ENCODE measurements around the gene STAT5A.

The STAT5A gene

DNA sequence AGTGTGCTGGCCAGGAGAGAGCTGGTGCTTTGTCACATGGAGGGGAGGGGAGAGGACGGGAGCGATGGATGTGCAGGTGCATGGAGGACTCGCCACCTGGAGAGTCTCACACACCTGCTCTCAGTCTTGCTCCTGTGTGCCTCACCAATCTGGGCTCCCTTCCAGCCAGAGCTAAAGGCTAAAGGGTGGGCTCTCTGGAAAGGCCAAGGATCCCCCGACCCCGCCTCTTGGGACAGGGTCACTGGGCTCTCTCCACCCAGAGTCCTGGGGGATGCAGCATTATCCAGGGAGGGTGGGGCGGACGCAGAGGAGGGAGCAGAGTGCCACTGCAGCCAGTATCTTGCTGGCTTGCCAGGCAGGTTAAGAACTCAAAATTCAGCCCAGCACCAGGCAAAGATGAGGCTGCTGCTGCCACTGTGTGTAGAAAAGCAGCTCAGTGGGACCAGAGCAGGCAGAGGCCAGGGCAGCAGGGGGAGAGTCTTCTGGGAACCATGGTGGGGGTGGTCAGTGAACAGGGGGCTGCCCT lies 6.7 kb upstream of the STAT5A start (continued):
- TF ChIP-seq ZNF585B (tag by site-specific recombination; IDR thresholded peaks at IDR 0.05): no peak
- TF ChIP-seq ZNF239 (tag by site-specific recombination; IDR thresholded peaks at IDR 0.05): no peak
- no peak for TF ChIP-seq ZNF776 (tag by site-specific recombination; IDR thresholded peaks at IDR 0.05; ENCODE audit: borderline replicate concordance)

GRCh38 chr17:42282478-42283080 lies 5.7 kb upstream of the STAT5A start:
- Histone ChIP-seq H3K27ac (ENCODE audit: extremely low read depth, low read depth, low read length) (no peak overlapping the region), H3K9me3 (ENCODE audit: control insufficient read depth, insufficient read depth, low read depth, low read length) (no peaks in the 10 kb centered on the region), H3K36me3 (ENCODE audit: control insufficient read depth in 2 of 2, insufficient read depth in 1 of 2, low read length in 2 of 2) (no peaks in the 10 kb centered on the region), H3K4me1 (ENCODE audit: control insufficient read depth, insufficient read depth, low read length) (no peaks in the 10 kb centered on the region), H3K4me3 (ENCODE audit: low read depth, low read length) (no peak overlapping the region)
- no peak for TF ChIP-seq ZNF354C (tag by site-specific recombination; IDR thresholded peaks at IDR 0.05; ENCODE audit: borderline replicate concordance, low read depth)
- no peak for TF ChIP-seq ZNF660 (tag by site-specific recombination; IDR thresholded peaks at IDR 0.05)
- no peak for TF ChIP-seq ZNF548 (tag by site-specific recombination; IDR thresholded peaks at IDR 0.05)
- no peak for TF ChIP-seq ZNF121 (tag by site-specific recombination; IDR thresholded peaks at IDR 0.05)
- TF ChIP-seq ZNF10 (tag by site-specific recombination; IDR thresholded peaks at IDR 0.05): no peak
- no peak for TF ChIP-seq YY2 (tag by site-specific recombination; IDR thresholded peaks at IDR 0.05)
- no peak for TF ChIP-seq ZNF426 (tag by site-specific recombination; IDR thresholded peaks at IDR 0.05)
- TF ChIP-seq ZNF114 (tag by site-specific recombination; IDR thresholded peaks at IDR 0.05): no peak
- no peak for TF ChIP-seq ZNF138 (tag by site-specific recombination; IDR thresholded peaks at IDR 0.05; ENCODE audit: borderline replicate concordance)
- TF ChIP-seq ZBTB11 (tag by site-specific recombination; conservative IDR thresholded peaks at IDR 0.05; ENCODE audit: low read depth): no peak
- no peak for TF ChIP-seq ZNF350 (tag by site-specific recombination; IDR thresholded peaks at IDR 0.05)
- POLR2A ChIA-PET: no interaction called here
- CTCF ChIA-PET: interaction anchor here (0.9 to 1.5 kb wide), 2 partner anchors 31 to 40 kb away, joined by 3 to 7 read pairs; no protein-coding TSS in a partner anchor

DNA sequence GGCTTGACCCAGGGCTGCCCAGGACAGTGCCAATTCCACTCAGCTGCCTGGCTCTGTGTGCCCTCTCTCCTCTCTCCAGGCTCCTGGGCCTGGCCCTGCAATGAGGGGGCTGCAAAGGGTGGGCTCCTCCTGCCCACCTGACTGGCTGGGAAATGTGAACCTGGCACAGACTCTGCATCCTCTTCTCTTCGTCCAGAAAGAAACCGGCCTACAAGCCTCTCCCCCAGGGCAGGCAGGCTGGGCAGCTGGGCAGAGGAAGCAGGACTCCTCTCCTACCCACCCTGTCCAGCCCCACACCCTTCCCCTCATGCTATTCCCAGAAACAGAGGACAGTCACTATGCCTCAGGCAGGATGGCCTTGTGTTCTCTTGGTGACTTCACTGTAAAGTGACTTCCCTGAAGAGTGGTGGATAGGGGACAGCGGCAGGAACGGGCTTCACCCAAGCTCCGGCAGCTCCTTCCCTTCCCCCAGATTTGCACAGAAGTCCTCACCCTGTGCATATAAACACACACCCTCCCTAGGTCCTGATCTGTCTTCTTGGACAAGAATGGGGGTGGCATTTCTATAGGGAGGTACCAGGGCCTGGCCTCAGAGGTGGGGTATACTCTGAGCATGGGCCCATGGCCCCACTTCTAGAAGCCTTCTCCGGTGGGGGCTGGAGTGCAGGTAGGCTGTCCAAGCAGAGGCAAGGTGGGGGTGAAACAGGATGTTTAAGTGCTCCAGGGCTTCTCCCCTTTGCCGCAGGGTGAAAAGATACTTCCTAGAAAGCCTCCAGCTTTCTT lies 4.9 kb upstream of the STAT5A start:
- H3K4me3 ChIP-seq (ENCODE audit: low read depth, low read length): no peak overlapping the region
- H3K36me3 ChIP-seq (ENCODE audit: control insufficient read depth in 2 of 2, insufficient read depth in 1 of 2, low read length in 2 of 2): no peaks in the 10 kb centered on the region
- H3K9me3 ChIP-seq (ENCODE audit: control insufficient read depth, insufficient read depth, low read depth, low read length): no peaks in the 10 kb centered on the region
- H3K27ac ChIP-seq (ENCODE audit: extremely low read depth, low read depth, low read length): no peak overlapping the region
- H3K4me1 ChIP-seq (ENCODE audit: control insufficient read depth, insufficient read depth, low read length): no peaks in the 10 kb centered on the region
- ChIA-PET CTCF (interaction anchor here (0.5 to 0.9 kb wide), 2 partner anchors 39 to 137 kb away, joined by 3 to 4 read pairs; no protein-coding TSS in a partner anchor), POLR2A (no interaction called here)
- TF ChIP-seq PRDM2 (tag by site-specific recombination; IDR thresholded peaks at IDR 0.05; ENCODE audit: borderline replicate concordance) (no peak), ZSCAN23 (tag by site-specific recombination; IDR thresholded peaks at IDR 0.05) (no peak), HIC1 (tag by site-specific recombination; IDR thresholded peaks at IDR 0.05) (no peak), SP3 (tag by site-specific recombination; IDR thresholded peaks at IDR 0.05) (no peak), REPIN1 (tag by site-specific recombination; IDR thresholded peaks at IDR 0.05; ENCODE audit: low read depth) (no peak), ZNF366 (tag by site-specific recombination; conservative IDR thresholded peaks at IDR 0.05) (no peak), ZNF830 (tag by site-specific recombination; IDR thresholded peaks at IDR 0.05; ENCODE audit: low read depth) (no peak)
